ENCODE data around the gene SLC44A1.
"Not testable (repeated sequence)": the region's sequence is repeated elsewhere in the genome, so short reads cannot be mapped to it uniquely, and the experiment has no call there.

SLC44A1 gene

GRCh38 chr9:105243015-105243686, 1.3 kb upstream of the SLC44A1 start:
- DNase-seq, result no peak

- DNase-seq, result no peak
These were observed 230 bp downstream of the SLC44A1 start for GRCh38 chr9:105244734-105245028.

- peak; percentile 20 to 32 for DNase-seq
These were observed 809 bp downstream of the SLC44A1 start for GRCh38 chr9:105245029-105245890.

- no peak for DNase-seq
These were observed 1.4 kb downstream of the SLC44A1 start for GRCh38 chr9:105245891-105246161.

GRCh38 chr9:105246656-105247173, 2.3 kb downstream of the SLC44A1 start:
- DNase-seq, result no peak

- no peak for DNase-seq
These were observed 4.2 kb downstream of the SLC44A1 start for GRCh38 chr9:105248691-105249090.

- DNase-seq, result no peak
These were observed 6.7 kb downstream of the SLC44A1 start for GRCh38 chr9:105251133-105251532.

- no peak for DNase-seq
These were observed 7.4 kb downstream of the SLC44A1 start for GRCh38 chr9:105251733-105252404.

GRCh38 chr9:105252405-105252756, 7.9 kb downstream of the SLC44A1 start:
- DNase-seq, result no peak

- DNase-seq, result no peak
These were observed 9.8 kb downstream of the SLC44A1 start for GRCh38 chr9:105254226-105254625.

GRCh38 chr9:105255421-105255820, 11.0 kb downstream of the SLC44A1 start:
- no peak for DNase-seq

GRCh38 chr9:105256569-105256968, 12.1 kb downstream of the SLC44A1 start:
- DNase-seq, result not testable (repeated sequence)

- DNase-seq, result no peak
These were observed 13.4 kb downstream of the SLC44A1 start for GRCh38 chr9:105257809-105258208.

GRCh38 chr9:105258225-105258737, 13.8 kb downstream of the SLC44A1 start:
- DNase-seq, result no peak

GRCh38 chr9:105259274-105259673, 14.8 kb downstream of the SLC44A1 start:
- no peak for DNase-seq

GRCh38 chr9:105259731-105260612, 15.5 kb downstream of the SLC44A1 start:
- DNase-seq, result no peak

GRCh38 chr9:105262497-105262896, 18.0 kb downstream of the SLC44A1 start:
- no peak for DNase-seq

GRCh38 chr9:105264380-105264779, 19.9 kb downstream of the SLC44A1 start:
- no peak for DNase-seq

GRCh38 chr9:105268254-105268653, 23.8 kb downstream of the SLC44A1 start:
- DNase-seq, result not testable (repeated sequence)

GRCh38 chr9:105269593-105269992, 25.1 kb downstream of the SLC44A1 start:
- DNase-seq, result no peak

- no peak for DNase-seq
These were observed 26.3 kb downstream of the SLC44A1 start for GRCh38 chr9:105270711-105271110.

- DNase-seq, result no peak
These were observed 29.3 kb downstream of the SLC44A1 start for GRCh38 chr9:105273731-105274130.

- no peak for DNase-seq
These were observed 30.7 kb downstream of the SLC44A1 start for GRCh38 chr9:105275111-105275510.

Measured in activated CD4-positive, alpha-beta T cell treated with anti-CD3 and anti-CD28 coated beads for 4 hours (primary cell).